HuH-7 (cell line): ENCODE results near the gene SPRYD3.
A peak's percentile ranks its signal among the peaks of the same experiment; 100 is the strongest.
"Not testable (repeated sequence)": the region's sequence is repeated elsewhere in the genome, so short reads cannot be mapped to it uniquely, and the experiment has no call there.

Source experiments
- DNase-seq: peaks from one replicate; pipeline ENCODE4 v3.0.0; 2011; ENCODE audit warnings: low spot score

Gene SPRYD3

DNA sequence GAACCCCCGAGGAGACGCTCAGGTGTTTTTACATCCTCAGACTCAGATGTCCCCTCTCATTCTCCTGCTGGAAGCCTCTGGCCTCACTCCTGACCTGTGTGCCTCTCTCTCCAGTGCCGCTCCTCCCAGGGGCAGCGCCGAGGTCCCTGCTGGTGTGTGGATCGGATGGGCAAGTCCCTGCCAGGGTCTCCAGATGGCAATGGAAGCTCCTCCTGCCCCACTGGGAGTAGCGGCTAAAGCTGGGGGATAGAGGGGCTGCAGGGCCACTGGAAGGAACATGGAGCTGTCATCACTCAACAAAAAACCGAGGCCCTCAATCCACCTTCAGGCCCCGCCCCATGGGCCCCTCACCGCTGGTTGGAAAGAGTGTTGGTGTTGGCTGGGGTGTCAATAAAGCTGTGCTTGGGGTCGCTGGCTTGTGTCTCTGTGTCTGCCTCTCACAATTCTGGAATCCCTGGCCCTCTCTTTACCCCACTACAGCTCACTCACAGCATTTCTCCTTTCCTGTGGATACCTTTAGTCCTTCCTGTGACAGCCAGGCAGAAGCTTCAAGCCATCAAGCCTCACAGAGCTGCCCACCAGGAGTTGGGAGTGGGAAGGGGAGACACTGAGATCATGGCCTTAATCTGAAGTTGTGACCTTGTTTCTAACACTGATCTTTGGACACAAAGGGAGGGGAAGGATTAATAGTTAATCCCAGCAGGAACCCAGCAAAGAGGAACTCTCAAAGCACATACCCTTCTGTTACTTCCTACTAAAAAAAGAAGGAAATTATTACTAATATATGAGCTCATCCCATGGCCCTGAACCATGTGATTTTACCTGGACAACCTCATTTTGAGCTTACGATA is 23.0 kb upstream of the SPRYD3 start:
- DNase-seq = no peak

DNA sequence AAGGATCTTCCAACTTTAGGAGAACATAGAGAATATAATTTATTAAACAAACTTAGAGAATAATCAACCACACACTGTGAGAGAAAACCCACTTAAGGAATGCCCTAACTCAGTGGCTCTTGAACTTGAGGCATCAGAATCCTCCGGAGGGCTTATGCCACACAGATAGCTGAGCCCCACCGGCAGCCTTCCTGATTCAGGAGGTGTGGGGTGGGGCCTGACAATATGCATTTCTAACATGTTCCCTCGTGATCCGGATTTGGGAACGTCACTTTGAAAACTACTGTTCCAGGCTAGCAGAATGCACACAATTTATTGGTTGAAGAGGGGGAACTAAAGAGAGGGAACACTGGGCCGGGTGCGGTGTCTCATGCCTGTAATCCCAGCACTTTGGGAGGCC is 22.1 kb upstream of the SPRYD3 start:
- no peak for DNase-seq

DNA sequence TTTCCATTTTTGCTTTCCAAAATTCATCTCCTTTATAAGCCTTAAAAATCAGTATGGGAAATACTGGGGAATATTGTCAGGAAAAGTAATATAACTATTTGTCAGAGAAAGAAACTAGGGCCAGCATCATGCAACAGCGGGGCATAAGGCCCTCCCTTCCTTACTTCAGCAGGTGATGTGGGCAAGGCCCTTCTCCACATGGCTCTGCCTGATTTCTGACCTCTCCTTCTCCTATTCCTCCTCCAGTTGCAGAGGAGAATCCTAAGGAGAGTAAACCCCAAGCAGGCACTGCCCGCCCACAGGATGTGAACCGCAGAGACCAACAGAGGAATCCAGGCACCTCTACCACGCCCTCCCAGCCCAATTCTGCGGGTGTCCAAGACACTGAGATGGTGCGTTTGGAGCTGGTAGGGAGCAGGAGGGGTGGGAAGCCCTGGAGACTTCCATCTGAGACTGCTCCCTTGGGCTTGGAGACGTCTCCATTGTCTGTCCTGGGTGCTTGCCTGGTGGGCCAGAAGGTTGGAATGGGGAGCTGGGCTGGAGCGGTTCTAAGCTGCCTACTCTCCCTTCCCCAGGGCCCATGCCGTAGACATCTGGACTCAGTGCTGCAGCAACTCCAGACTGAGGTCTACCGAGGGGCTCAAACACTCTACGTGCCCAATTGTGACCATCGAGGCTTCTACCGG is 21.4 kb upstream of the SPRYD3 start:
- DNase-seq = no peak

- peak; percentile 90 for DNase-seq
Observed at GRCh38 chr12:53099071-53099882, 20.1 kb upstream of the SPRYD3 start.

DNA sequence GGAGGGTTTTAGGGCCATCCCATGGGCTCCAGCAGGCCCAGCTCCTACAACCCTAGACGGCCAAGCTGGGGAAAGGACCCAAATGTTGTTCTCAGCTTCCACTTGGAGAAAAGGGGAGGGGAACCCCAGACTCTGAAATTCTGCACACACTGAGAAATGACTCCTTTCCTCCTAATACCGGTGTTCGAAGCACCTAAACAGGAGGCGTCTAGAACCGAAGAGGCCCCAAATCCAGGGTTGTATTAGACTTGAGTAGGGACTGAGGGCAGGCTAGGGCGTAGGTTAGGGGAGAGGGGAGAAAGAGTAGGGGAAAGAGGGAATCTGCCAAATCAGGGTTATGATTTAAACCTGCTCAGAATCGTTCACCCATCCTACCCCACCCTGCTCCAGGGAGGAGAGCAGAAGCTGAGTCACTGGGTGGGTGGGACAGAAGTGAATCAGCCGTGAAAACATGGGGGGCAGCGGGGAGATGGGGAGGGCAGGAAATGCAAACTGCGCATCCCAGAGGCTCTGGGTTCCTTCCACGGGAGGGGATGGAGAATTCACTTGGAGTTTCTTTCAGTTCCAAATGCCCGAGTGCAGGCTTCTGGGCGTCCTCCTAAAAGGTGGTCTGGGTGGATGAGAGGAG is 19.3 kb upstream of the SPRYD3 start:
- DNase-seq = no peak

GRCh38 chr12:53097564-53098353 is 18.6 kb upstream of the SPRYD3 start, which contains the start of gene IGFBP6:
Gene IGFBP6, plus strand, starts transcription at chr12:53097667. Its CDS starts 51 bp downstream, at chr12:53097718.
- DNase-seq = peak; percentile 73

DNA sequence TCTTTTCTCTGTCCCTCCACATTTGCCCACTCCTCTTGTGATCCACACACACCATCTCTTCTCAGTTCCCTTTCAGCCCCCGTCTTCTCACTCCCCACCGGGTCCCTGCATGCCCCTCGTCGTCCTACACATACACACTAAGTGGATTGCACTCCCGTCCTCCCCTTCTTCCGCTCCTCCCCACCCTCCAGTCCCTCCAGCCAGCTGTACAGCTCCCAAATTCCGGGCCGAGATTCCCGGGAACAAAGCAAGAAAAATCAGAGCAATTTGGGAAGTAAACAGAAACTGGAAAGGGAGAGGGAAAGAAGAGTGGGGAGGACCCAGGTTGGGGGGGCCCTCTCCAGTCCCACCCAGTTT is 18.0 kb upstream of the SPRYD3 start:
- DNase-seq = no peak

GRCh38 chr12:53096759-53097158 is 17.6 kb upstream of the SPRYD3 start:
- no peak for DNase-seq

- DNase-seq = no peak
Observed at GRCh38 chr12:53096089-53096741, 17.0 kb upstream of the SPRYD3 start.

DNA sequence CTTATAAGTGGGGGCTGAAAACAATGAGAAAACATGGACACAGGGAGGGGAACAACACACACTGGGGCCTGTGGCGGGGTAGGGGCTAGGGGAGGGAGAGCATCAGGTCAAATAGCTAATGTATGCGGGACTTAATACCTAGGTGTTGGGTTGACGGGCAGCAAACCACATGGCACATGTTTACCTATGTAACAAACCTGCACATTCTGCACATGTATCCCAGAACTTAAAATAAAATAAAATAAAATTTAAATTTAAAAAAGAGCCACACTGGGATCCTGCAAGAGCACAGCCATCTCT is 16.4 kb upstream of the SPRYD3 start:
- DNase-seq = not testable (repeated sequence)

- DNase-seq = not testable (repeated sequence)
Observed at GRCh38 chr12:53094796-53095595, 15.8 kb upstream of the SPRYD3 start.

DNA sequence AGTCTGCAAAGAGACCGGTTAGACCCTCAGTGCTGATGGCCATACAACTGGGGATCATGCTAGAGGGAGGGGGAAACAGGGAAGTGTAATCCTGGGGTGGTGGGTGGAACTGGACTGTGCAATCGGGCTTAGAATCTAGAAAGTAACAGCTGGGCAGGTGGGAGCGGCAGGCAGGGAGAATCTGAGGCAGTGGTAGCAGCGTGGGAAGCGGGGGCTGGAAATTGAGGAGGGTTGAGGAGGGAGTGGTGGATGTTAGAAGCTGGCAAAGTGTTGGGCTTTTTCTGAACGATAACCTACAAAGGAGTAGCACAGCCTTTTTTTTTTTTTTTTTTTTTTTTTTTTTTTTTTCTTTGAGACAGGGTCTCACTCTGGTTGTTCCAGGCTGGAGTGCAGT is 15.2 kb upstream of the SPRYD3 start:
- no peak for DNase-seq

- no peak for DNase-seq
Observed at GRCh38 chr12:53093777-53094393, 14.7 kb upstream of the SPRYD3 start.

DNA sequence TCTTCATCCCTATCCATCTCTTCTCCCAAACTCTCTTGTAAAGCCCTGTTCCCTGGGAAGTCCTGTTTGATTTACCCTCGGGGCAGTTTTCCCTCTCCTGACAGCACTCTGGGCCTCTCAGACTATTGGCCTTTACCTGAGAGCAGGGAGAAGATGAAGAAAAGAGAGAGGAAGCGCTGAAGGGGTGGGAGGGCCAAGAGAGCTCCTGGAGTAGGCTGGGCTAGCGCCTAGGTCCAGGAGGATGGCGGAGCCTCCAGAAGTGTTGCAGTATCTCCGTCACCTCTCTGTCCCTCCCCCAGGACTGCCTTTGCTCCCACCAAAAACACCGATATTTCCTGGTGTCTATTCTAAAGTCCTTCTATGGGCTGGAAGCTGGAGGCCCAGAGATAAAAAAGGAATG is 12.6 kb upstream of the SPRYD3 start:
- no peak for DNase-seq

GRCh38 chr12:53090554-53090953 is 11.4 kb upstream of the SPRYD3 start:
- DNase-seq = no peak

DNA sequence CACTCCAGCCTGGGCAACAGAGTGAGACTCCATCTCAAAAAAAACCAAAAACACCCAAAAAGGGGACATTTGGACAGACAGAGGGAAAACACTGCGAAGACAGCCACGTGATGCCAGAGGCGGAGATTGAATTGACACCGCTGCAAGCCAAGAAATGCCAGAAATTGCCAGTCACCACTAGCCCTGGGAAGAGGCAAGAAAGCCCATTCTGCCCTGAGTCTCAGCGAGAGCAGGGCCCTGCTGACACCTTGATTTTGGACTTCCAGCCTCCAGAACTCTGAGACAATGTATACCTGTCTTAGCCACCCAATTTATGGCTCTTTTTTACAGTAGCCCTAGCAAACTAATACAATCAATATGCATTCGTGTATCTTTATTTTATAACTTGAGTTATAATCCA is 10.9 kb upstream of the SPRYD3 start:
- no peak for DNase-seq

DNA sequence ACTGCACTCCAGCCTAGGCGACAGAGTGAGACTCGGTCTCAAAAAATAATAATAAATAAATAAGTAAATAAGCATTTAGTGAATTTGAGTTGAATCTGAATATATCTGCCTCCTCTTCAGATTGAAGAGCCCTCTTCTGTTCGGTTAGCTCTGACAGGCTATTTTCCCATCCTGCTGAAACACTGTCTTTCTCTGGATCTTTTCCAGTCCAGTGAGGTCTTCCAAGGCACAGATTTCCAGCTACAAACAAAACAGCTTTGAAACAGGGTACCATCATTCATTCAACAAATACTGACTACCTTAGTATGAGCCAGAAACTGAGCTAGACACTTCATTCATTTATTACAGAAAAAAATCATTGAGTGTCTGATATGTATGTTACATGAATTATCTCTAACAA is 7.2 kb upstream of the SPRYD3 start:
- no peak for DNase-seq

GRCh38 chr12:53082637-53083175 is 3.5 kb upstream of the SPRYD3 start:
- no peak for DNase-seq

GRCh38 chr12:53078425-53079225 is 565 bp downstream of the SPRYD3 start:
- no peak for DNase-seq
